Stimulated activated CD8-positive, alpha-beta memory T cell treated with anti-CD3 and anti-CD28 coated beads, Interleukin-4, amount 100 ng/mL, for 4 hours (primary cell): Measurements from ENCODE around the gene FAM209B.
"Not testable (repeated sequence)": the region's sequence is repeated elsewhere in the genome, so short reads cannot be mapped to it uniquely, and the experiment has no call there.

Experiments
- DNase-seq, 2 donors: peaks; one replicate each; pipeline ENCODE4 v3.0.0-alpha.2; 2020; ENCODE audit warnings: low read depth in 2 of 2, low spot score in 1 of 2

Gene FAM209B

DNA sequence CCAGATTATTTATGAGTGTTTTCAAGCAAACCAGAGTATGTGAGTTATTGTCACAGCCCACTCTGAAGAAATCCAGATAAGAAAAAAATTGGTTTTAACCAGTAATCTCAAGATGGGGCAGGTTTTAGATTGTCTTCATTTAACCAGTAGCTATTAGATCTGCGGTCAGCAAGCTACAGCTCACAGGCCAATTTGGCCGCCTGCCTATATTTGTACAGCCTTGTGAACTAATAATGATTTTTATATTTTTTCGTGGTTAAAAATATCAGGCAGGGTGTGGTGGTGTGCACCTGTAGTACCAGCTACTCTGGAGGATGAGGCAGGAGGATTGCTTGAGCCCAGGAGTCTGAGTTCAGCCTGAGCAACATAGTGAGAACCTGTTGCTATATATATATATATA lies 5.0 kb downstream of the FAM209B start:
- no peak for DNase-seq

DNA sequence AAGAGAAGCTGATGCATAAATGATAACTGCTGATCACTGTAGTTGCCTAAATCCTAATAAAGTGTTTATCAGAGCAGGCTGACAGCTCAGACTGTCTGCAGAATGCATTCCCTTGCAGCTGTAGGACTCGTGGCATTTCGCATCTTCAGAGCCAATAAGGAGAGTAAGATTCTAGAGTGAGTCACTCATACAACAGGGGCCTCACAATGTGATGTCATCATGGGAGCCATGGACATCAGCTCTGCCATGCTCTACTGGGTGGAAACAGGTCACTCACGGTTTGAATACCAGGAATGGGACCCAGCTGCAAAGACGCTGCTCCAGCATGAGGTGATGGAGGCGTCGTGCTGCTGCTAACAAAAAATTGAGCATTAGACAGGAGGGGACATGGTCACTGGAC lies 7.4 kb downstream of the FAM209B start:
- DNase-seq = no peak

GRCh38 chr20:56542489-56543030 lies 9.5 kb downstream of the FAM209B start:
- DNase-seq = no peak

GRCh38 chr20:56551571-56551970 lies 18.5 kb downstream of the FAM209B start:
- DNase-seq = no peak

DNA sequence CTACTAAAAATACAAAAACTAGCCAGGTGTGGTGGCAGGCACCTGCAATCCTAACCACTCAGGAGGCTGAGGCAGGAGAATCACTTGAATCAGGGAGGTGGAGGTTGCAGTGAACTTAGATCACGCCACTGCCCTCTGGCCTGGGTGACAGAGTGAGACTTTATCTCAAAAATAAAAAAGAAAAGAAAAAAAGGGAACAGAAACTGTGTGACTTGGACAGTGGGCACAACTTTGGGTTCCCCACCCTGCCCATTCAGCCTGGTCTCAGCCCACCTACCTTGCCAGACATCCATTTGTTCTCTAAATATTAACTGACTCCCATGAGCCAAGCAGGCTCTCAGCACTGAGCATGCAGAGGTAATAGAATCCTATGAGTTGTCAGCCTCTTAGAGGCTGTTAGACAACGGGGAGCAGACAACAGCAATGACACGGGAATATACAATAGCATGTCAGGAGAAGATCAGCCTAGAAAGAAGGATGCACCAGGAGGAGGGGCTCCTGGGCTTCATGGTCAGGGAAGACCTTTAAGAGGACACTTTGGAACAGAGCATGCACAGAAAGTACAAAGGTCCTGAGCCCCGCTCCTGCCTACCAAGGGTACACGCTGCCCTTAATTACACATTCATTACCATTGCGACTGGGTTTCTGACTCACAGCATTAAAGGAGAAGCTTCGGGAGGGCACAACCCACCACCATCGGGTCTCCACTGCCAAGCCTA lies 20.0 kb downstream of the FAM209B start:
- no peak for DNase-seq

GRCh38 chr20:56554869-56555268 lies 21.8 kb downstream of the FAM209B start:
- no peak for DNase-seq

DNA sequence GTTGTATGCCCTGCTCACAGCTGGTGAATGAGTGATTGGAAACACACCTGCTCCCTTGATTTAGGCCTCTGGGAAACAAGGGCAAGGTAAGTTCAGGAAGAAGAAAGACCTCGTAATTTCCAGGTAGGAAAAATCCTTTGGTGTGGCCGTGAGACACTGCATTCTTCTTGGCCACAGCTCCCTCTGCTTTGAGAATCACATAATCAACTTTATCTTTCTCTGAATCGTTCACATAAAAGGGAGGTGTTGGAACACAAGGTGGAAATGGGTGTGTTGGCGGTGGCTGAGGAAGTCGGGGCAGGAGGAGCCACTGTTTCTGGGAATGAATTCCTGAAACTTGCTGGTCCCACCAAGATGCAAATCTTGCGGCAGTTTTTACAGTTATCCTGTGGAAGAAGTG lies 25.9 kb downstream of the FAM209B start:
- no peak for DNase-seq

DNA sequence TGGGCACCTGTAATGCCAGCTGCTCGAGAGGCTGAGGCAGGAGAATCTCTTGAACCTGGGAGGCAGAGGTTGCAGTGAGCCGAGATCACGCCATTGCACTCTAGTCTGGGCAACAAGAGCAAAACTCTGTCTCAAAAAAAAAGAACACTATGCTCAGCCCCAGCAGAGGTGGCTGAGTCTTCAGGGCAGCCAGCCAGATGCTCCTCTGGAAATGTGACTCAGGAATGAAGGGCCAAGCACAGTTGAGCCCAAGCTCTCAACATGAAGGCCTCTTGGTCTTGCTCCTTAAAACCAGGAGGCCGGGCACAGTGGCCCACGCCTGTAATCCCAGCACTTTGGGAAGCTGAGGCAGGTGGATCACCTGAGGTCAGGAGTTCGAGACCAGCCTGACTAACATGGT lies 31.5 kb downstream of the FAM209B start:
- DNase-seq = not testable (repeated sequence)

DNA sequence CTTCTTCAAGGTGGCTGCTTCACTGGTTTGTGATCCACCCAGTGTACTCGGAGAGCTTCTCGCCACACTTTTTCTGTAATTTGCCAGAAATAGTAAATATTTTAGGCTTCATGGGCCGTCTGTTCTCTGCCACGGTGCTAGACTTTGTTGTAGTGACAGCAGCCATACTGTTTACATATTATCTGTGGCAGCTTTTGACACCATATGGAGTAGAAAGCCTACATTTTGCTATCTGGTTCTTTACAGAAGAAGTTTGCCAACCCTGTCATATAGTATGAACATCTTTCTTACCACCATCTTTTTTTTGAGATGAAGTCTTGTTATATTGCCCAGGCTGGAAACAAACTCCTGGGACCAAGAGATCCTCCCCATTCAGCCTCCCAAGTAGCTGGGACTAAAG lies 32.5 kb downstream of the FAM209B start:
- no peak for DNase-seq

DNA sequence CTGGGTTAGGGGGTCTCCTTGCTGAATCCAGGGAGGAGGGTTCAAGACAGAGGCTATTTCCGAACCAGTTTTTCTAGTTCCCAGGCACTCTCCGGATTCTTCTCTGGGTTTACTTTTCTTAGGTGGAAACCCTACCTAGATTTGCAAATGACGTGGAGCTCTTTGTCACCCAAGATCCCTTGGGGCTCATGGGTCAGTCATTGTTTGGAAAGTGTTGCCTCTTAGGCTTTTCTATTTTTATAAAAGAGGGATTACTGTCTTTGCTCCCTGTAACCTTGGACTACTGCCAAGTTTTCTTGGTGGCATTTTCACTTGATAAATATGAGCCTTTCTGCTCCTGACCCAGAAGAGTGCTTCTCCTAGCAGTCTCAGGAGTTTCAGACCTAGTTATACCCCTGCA lies 33.6 kb downstream of the FAM209B start:
- DNase-seq = no peak

DNA sequence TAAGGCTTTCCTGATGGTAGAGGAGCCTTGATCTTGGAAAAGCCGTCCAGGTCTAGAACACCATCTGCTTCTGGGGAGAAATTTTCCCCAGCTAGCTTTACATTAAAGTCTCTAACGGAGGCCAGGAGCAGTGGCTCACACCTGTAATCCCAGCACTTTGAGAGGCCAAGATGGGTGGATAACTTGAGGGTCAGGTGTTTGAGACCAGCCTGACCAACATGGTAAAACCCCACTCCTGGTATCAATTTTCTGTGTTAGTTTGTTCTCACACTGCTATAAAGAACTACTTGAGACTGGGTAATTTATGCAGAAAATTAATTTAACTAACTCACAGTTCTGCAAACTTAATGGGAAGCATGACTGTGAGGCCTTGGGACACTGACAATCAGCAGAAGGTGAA lies 37.8 kb downstream of the FAM209B start:
- DNase-seq = no peak

- DNase-seq = no peak
Observed at GRCh38 chr20:56572172-56572571, 39.1 kb downstream of the FAM209B start.

DNA sequence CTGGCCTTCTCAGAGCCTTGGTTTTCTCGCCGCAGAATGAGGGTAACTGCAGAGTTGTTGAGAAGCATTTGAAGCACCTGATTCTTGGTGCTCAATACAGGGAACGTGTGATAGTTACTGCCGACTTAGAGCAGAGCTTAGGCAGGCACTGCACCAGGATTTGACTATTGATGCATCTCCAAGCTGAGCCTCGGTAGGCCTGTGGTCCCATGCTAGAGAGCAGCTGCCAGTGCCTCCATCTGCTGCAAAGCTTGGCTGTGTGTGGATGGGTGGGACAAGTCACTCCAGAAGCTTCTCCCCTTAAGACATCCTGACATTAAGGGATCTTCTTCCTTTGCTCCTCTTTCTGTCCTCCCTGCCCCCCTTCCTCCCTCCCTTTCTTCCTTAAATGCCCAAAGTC lies 40.9 kb downstream of the FAM209B start:
- no peak for DNase-seq

DNA sequence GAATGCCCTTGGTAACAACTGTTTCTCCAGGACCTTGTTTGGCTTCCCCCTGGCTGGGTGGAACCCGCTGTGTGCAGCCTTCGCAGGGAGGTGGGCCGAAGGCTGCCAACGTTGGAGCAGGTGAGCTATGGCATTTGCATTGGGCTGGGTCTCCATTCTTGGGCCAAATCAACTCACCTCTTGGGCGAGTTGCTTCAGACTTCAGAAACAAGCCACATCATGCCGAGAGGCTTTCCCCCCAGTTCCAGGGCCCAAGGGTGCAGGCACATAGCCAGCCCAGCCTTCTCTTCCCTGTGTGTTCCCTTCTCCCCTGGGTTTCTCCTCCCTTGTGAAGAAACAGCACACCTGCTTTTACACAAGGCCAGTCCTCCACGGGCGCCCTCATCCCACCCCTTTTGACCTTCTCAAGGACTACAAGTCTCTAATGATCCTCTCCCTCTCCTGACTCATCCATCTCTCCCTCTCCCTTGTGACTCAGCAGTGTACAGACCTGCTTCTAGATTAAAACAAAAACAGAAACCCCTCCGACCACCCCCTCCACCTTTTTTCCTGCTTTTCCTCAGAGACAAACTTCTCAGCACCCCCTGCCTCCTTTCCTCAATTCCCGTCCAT lies 41.6 kb downstream of the FAM209B start:
- DNase-seq = no peak

DNA sequence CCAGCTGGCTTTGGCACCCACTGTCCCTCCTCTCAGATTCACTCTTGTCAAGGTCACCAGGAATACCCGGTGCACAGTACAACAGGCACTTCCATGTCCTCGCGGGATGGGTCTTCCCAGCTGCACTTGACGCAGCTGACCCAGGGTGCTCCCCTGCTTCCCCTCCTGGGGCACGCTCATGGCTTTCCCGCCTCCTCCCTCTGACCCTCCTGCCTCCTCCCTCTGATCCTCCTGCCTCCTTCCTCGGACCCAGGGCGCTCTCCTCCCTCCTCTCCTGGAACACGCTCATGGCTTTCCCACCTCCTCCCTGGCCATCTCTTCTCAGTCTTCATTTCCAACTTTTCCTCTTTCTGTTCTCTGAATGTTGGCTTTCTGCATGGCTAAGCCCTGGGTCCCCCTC lies 42.1 kb downstream of the FAM209B start:
- no peak for DNase-seq

DNA sequence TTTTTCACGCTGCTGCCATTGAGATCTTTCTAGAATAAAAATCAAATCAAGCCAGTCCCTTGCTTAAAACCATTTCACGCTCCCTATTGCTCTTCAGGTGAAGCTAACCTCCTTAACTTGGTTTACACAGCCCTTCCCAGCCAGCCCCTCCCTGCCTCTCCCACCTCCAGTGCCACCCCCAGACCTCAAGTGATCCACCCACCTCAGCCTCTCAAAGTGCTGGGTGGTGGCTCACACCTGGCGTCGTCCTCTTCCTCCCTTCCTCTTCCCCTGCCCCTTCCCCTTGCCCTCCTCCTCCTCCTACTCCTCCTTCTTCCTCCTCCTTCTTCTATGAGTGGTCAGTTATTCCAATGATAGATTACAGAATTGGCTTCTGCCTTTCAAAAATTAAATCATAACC lies 42.9 kb downstream of the FAM209B start:
- DNase-seq = no peak

DNA sequence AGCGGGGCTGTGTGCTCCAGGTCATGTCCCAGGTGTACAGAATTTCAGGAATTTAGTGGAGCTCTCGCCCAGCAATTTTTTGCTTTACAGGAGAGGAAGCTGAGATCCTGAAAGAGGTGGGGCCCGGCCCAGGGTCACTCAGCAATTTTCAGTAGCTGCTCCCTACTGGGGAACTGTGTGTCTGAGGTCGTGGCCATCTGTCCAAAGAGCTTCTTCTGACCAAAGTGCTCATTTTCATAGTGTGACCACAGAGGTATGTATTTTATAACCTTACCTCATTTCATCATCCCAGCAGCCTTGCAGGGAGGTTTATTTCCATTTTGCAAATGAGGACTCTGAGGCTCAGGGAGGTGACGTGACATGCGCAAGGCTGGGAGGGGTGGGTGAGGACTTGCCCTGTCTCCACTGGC lies 46.3 kb downstream of the FAM209B start:
- no peak for DNase-seq

GRCh38 chr20:56580226-56580625 lies 47.2 kb downstream of the FAM209B start:
- no peak for DNase-seq

- no peak for DNase-seq
Observed at GRCh38 chr20:56581701-56582100, 48.7 kb downstream of the FAM209B start.

GRCh38 chr20:56582542-56582941 lies 49.5 kb downstream of the FAM209B start:
- DNase-seq = no peak

- no peak for DNase-seq
Observed at GRCh38 chr20:56584916-56585315, 51.9 kb downstream of the FAM209B start.
